ENCODE data around the gene ANO10.
"Not testable (repeated sequence)": the region's sequence is repeated elsewhere in the genome, so short reads cannot be mapped to it uniquely, and the experiment has no call there.

ANO10 gene

GRCh38 chr3:43372809-43373559 is 248.8 kb downstream of the ANO10 start:
- no peak for DNase-seq (ENCODE audit: low read depth in 2 of 2)

- DNase-seq (ENCODE audit: low read depth in 2 of 2) = no peak
These were observed 249.6 kb downstream of the ANO10 start for GRCh38 chr3:43372007-43372740.

GRCh38 chr3:43371494-43371893 is 250.3 kb downstream of the ANO10 start:
- DNase-seq (ENCODE audit: low read depth in 2 of 2) = no peak

DNA sequence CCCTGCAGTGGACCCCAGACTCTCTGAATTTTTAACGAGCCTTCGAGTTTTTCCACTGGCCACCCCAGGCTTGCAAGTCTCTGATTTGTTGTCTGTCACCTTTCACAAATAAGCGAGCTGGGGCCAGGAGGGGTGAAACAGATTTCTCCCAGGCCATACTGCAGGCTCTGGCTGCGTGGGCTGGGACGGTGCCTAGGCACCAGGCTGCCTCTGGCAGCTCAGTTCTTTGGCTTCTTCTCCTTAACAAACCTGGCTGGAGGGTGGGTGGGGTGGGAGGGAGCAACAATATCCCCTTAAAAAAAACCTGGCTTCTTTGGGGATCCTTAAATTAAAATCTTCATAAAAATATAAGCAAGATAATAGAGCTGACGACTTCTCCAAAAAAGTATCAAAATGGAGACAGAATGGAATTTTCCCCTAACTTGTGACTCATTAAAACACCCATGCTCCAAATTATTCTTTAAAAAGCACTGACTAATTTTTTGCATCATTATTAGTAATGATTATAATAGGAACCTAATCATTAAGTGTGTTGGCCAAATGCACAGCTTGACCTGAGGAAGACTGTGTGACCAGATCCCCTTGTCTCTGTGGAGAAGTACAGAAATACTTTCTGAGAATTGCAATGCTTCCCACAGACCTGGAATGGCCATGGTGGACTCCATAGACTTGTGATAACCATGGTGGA is 251.4 kb downstream of the ANO10 start:
- no peak for DNase-seq (ENCODE audit: low read depth in 2 of 2)

GRCh38 chr3:43369404-43370292 is 252.2 kb downstream of the ANO10 start:
- DNase-seq (ENCODE audit: low read depth in 2 of 2) = no peak

DNA sequence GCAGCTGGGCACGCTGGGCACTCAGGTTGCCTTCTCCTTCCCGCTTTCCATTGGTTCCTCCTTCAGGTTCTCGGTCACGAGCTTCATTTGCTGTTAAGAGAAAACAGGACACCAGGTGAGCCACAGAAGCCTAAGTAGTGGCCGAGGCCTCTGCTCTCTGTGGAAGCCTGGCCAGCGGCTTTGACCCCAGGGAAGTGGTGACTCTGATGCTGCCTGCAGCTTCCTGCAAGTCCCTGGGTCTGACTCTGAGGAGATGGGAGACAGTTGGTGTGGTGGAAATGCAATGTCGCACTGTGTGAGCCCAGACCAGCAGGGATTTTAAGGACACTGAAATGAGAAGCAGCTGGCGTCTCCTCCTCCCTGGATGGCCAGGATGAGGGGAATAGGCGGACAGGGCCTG is 254.9 kb downstream of the ANO10 start:
- no peak for DNase-seq (ENCODE audit: low read depth in 2 of 2)

DNA sequence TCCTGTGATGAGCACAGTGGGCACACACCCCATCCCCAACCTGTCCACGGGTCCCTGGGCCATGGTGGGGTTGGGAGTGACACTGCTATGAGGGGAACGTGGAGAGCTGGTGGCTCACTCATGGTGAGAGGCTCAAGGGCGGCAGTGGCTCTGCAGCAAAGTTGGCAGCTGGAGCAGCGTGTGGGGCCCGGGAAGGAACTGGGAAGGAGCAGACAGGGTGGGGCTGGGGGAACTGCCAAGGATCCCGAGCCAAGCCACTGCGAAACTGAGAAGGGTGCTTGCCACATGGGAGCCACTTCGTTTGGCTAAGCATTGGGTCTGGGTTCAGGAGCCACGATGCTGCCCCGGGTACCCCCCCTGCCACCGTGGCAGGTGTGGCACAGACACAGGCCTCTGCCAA is 255.3 kb downstream of the ANO10 start:
- DNase-seq (ENCODE audit: low read depth in 2 of 2) = no peak

DNA sequence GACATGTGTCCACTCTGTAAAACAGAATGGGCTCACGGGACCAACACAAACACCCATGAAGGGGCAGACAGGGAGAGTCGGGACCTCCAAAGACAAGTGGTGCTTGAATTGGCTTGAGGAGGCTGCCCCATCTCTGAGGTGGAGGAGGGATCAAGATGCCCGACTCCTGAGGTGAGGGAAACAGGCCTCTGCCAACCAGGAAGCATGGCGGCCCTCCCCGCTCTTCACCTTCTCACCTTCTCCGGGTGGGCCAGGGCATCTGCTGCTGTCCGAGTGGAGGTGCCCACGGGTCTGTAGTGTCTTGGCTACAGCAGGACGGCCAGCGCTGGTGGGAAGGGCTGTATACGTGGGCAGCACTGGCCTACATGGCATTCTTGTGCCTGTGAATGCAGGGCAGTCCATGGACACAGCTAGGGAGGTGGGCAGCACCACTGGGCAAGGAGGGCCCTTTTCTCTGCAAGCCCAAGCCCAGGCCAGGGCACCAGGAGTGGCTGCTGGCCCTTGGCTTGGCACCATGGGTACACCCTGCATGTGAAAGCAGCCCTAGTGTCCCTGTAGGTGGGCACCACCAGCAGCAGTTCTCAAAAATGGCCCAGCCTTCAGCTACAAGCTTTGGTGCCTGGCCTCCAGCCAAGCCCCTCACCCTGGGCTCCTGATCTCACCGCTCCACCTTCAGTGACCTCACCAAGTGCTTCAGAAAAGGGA is 256.1 kb downstream of the ANO10 start:
- no peak for DNase-seq (ENCODE audit: low read depth in 2 of 2)

DNA sequence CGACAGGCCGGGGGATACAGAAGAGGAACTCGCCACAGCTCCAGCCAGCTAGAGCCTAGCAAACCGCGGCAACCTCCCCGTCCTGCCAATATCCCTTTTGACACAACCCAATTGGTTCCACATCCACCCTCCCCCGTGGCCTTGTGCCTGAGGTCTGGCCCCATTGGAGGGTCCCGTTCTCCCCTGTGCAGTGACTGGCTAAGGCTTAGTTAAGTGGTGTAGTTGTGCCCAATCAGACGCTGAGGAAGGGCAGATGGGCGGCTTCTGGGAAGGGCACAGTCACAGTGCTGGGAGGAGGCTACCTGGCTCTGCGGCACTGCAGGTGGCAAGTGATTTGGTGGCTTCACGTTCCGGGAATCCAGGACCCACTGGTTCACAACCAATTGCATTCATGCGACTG is 256.9 kb downstream of the ANO10 start:
- DNase-seq (ENCODE audit: low read depth in 2 of 2) = no peak

DNA sequence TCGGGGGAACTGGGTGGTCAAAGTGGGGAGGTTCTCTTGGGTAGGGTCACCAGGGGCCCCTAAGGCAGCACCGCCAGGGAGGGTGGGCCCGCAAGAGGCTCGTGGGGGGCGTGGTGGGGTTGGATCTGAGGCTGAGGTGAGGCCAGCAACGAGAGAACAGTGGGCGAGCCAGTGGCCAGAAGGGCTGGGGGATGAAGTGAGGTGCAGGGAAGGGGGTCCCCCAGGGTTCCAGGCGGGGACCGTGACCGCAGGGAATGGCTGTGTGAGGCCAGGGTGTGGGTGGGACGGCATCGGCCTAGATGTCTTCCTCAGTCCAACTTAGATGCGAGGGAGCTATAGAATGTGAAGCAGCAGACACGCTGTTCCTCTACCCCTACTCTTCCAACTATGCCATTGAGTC is 257.3 kb downstream of the ANO10 start:
- no peak for DNase-seq (ENCODE audit: low read depth in 2 of 2)

DNA sequence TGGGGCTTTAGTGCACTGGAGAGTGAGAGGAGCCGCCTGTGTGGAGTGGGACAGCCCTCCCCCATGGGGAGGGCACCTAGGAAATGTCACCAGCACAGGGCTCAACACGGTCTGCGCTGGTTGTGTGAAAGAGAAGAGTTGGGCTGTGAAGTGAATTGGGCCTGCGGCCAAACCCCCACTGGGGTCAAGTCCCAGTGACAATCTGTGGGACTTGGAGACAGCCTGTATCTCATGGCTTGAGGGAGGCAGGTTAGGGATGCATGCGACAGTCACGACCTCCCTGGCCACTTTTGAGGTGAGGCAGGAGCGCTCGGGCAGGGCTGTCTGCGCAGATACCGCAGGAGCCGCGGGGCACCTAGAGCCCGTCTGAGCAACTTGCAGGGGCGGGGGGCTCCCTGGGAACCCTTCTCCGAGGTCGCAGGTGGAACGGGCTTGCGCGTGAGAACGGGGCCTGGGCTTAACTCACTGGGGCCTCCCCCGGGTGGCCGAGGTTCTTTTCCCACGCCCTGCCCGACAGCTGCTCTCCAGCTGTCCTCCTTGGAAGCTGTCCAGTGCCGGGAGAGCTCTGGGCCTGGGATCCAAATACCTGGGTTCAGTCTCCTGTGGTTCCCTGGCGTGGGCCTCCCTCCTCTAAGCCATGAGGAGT is 258.1 kb downstream of the ANO10 start:
- no peak for DNase-seq (ENCODE audit: low read depth in 2 of 2)

DNA sequence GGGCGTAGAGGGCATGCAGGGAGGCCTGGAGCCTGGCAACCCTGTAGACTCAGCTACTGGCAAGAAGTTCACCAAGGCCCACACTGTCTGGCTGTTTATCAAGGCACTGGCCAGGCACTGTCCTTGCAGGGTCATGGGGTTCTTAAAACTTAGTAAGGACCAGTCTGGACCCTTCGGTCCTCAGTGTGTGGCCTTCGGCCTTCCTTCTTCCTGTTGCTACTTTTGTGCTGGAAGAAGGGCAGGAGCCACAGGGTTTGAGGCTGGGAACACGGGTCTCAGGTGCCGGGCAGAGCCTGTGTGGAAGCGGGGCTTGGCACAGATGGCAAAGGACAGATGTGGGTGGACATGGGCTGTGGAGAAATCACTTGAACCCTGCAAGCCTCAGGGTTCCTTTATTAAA is 258.9 kb downstream of the ANO10 start:
- no peak for DNase-seq (ENCODE audit: low read depth in 2 of 2)

- DNase-seq (ENCODE audit: low read depth in 2 of 2) = no peak
These were observed 259.6 kb downstream of the ANO10 start for GRCh38 chr3:43362183-43362582.

- DNase-seq (ENCODE audit: low read depth in 2 of 2) = no peak
These were observed 260.7 kb downstream of the ANO10 start for GRCh38 chr3:43361077-43361476.

- DNase-seq (ENCODE audit: low read depth in 2 of 2) = not testable (repeated sequence)
These were observed 265.8 kb downstream of the ANO10 start for GRCh38 chr3:43356033-43356432.

DNA sequence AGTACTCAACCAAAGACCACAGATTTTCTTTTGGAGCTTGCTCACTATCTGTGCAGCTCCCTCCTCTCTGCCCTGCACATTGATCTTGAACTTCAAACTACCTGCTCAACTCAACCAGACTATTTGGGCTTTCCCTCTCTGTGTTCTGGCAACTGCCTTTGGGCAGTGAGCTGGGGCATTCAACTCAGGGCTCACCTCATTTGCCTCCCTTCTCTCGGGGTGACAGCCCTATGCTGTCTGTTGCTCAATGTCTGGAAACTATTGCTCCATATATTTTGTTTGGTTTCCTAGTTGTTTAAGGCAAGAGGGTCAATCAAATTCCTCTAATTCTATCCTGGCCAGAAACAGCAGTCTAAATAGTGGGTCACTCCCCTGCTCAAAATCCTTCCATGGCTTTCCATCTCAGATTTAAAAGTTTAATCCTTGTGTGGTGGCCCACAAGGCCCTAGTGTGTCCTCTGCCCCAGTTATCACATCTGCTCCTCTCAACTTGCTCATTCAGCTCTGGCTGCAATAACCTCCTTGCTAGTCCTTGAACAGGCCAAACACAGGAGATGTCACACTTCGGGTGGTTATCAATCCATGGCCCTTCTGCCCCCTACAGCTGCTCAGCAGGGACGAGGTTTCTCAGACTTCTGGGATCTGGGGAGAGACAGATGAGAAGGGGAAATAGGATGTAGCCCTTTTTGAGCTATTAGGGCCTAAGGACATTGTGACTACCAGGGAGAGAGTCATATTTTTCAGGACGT is 267.7 kb downstream of the ANO10 start:
- DNase-seq (ENCODE audit: low read depth in 2 of 2) = no peak

DNA sequence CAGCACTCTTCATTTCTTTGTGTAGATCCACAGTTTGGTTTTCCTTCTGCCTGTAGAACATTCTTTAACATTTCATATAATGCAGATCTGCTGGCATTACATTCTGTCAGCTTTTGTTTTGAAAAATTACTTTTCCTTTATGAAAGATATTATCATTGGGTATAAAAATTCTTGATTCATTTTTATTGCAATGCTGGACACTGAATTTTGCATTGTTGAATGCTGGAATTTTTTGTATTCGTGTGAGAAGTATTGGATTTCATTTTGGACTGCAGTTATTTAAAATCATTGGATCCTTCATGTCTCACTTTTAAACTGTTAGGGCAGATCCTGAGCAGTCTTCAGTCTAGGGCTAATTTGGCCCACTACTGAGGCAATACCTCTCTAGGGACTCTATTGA is 268.4 kb downstream of the ANO10 start:
- no peak for DNase-seq (ENCODE audit: low read depth in 2 of 2)

GRCh38 chr3:43349716-43350115 is 272.1 kb downstream of the ANO10 start:
- no peak for DNase-seq (ENCODE audit: low read depth in 2 of 2)

DNA sequence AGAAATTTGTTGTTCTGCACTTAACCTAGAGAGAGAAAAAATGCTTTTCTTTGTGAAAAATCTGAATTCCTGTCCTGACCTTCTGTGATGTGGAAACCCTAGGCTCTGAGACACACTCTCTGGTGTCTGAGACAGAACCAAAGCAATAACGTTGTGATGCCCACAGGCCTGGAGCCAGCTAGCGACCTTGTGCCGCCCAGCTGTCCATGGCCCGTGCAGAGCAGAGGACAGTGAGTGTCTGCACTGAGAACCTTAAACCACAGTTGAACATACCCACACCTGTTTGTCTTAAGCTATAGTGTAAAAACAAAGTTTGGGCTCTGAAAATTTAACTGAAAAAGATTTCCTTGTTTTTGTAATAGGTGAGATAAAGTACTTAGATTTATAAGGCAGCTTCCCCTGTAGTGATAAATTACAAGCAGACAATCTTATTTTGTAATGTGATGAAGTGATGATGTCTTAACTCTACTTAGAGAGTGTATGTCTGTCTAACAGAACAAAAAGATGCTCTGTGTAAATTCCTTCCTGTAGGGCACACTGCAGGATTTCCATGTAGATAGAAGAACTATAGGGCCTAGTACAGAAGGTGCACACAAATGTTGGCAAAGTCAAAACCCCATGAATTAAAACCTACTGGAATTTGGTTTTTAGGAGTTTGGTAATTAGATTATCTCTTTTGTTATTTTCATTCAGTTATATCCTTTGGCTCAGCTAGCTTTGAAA is 272.8 kb downstream of the ANO10 start:
- DNase-seq (ENCODE audit: low read depth in 2 of 2) = no peak
